ENCODE measurements around the gene SLC22A9.
"Not testable (repeated sequence)": the region's sequence is repeated elsewhere in the genome, so short reads cannot be mapped to it uniquely, and the experiment has no call there.

SLC22A9 gene

GRCh38 chr11:63369165-63369970 is at the start of gene SLC22A9:
SLC22A9 (plus strand) TSS chr11:63369785; CDS start chr11:63370057, 272 bp downstream.
- DNase-seq (ENCODE audit: low read depth in 1 of 2, low spot score in 1 of 2) = no peak

- no peak for DNase-seq (ENCODE audit: low read depth in 1 of 2, low spot score in 1 of 2)
These were observed 47.9 kb upstream of the SLC22A9 start for GRCh38 chr11:63321723-63322122.

- DNase-seq (ENCODE audit: low read depth in 1 of 2, low spot score in 1 of 2) = not testable (repeated sequence)
These were observed 34.5 kb upstream of the SLC22A9 start for GRCh38 chr11:63335089-63335488.

- DNase-seq (ENCODE audit: low read depth in 1 of 2, low spot score in 1 of 2) = no peak
These were observed 32.5 kb upstream of the SLC22A9 start for GRCh38 chr11:63337070-63337469.

GRCh38 chr11:63343130-63343529 is 26.5 kb upstream of the SLC22A9 start:
- no peak for DNase-seq (ENCODE audit: low read depth in 1 of 2, low spot score in 1 of 2)

GRCh38 chr11:63352144-63352543 is 17.4 kb upstream of the SLC22A9 start:
- DNase-seq (ENCODE audit: low read depth in 1 of 2, low spot score in 1 of 2) = no peak

GRCh38 chr11:63362196-63362793 is 7.3 kb upstream of the SLC22A9 start:
- DNase-seq (ENCODE audit: low read depth in 1 of 2, low spot score in 1 of 2) = no peak

- DNase-seq (ENCODE audit: low read depth in 1 of 2, low spot score in 1 of 2) = no peak
These were observed 495 bp downstream of the SLC22A9 start for GRCh38 chr11:63369971-63370588.

GRCh38 chr11:63371396-63371795 is 1.8 kb downstream of the SLC22A9 start:
- DNase-seq (ENCODE audit: low read depth in 1 of 2, low spot score in 1 of 2) = no peak

- DNase-seq (ENCODE audit: low read depth in 1 of 2, low spot score in 1 of 2) = no peak
These were observed 5.8 kb downstream of the SLC22A9 start for GRCh38 chr11:63375434-63375833.

GRCh38 chr11:63380130-63380529 is 10.5 kb downstream of the SLC22A9 start:
- DNase-seq (ENCODE audit: low read depth in 1 of 2, low spot score in 1 of 2) = no peak

GRCh38 chr11:63395697-63396096 is 26.1 kb downstream of the SLC22A9 start:
- no peak for DNase-seq (ENCODE audit: low read depth in 1 of 2, low spot score in 1 of 2)

- no peak for DNase-seq (ENCODE audit: low read depth in 1 of 2, low spot score in 1 of 2)
These were observed 34.8 kb downstream of the SLC22A9 start for GRCh38 chr11:63404161-63404935.

GRCh38 chr11:63405114-63405513 is 35.5 kb downstream of the SLC22A9 start:
- no peak for DNase-seq (ENCODE audit: low read depth in 1 of 2, low spot score in 1 of 2)

GRCh38 chr11:63406458-63406857 is 36.9 kb downstream of the SLC22A9 start:
- DNase-seq (ENCODE audit: low read depth in 1 of 2, low spot score in 1 of 2) = no peak

- DNase-seq (ENCODE audit: low read depth in 1 of 2, low spot score in 1 of 2) = no peak
These were observed 47.7 kb downstream of the SLC22A9 start for GRCh38 chr11:63417174-63417852.

- no peak for DNase-seq (ENCODE audit: low read depth in 1 of 2, low spot score in 1 of 2)
These were observed 58.5 kb downstream of the SLC22A9 start for GRCh38 chr11:63427971-63428508.

- DNase-seq (ENCODE audit: low read depth in 1 of 2, low spot score in 1 of 2) = not testable (repeated sequence)
These were observed 61.1 kb downstream of the SLC22A9 start for GRCh38 chr11:63430731-63431130.

GRCh38 chr11:63435351-63435750 is 65.8 kb downstream of the SLC22A9 start:
- DNase-seq (ENCODE audit: low read depth in 1 of 2, low spot score in 1 of 2) = not testable (repeated sequence)

GRCh38 chr11:63435831-63436230 is 66.2 kb downstream of the SLC22A9 start:
- DNase-seq (ENCODE audit: low read depth in 1 of 2, low spot score in 1 of 2) = not testable (repeated sequence)

Measured in activated CD4-positive, alpha-beta T cell treated with anti-CD3 and anti-CD28 coated beads, Interleukin-2, amount 50 U/mL, for 24 hours (primary cell).